AG04450 (cell line): ENCODE data around the gene SLC22A17. TPM values are rescaled to one million over a fixed set of nuclear protein-coding genes. Genes with fewer than 3 reads are reported as not detected.

ENCODE experiments used
- CTCF ChIA-PET: fragments of 300-600, 350-600 bp; formaldehyde crosslinking; extraction: SDS; loops from one replicate; lab custom pipeline; 2022; ENCODE audit warnings: antibody characterized with exemption, inconsistent platforms; lab: Charles Lee
- POLR2A ChIA-PET: fragments of 350-600 bp; formaldehyde crosslinking; extraction: SDS; loops from one replicate; lab custom pipeline; 2021; ENCODE audit warnings: antibody characterized with exemption, inconsistent platforms; lab: Yijun Ruan, JAX
- DNase-seq: peaks from one replicate; pipeline ENCODE4 v3.0.0-alpha.2; 2011; ENCODE audit warnings: low read depth, low spot score
- H3K27ac ChIP-seq: one replicate; pipeline ENCODE4 v1.5.1; 2012; ENCODE audit warnings: low read depth, low read length, control low read depth
- H3K27me3 ChIP-seq: one replicate; pipeline ENCODE4 v1.6.0; 2012; ENCODE audit warnings: low read length; ENCODE audit not compliant: control insufficient read depth, insufficient read depth
- H3K4me3 ChIP-seq: 2 replicates; pipeline ENCODE4 v1.5.1; 2011; ENCODE audit warnings: mild to moderate bottlenecking, low read depth, low read length, control low read depth
- H3K9me3 ChIP-seq: 2 replicates; pipeline ENCODE4 v1.5.1; 2012; ENCODE audit warnings: low read length; ENCODE audit not compliant: control insufficient read depth, insufficient read depth
- polyA plus RNA-seq: library from polyadenylated mRNA; depleted of rRNA; stranded (reverse); fragments of >200 nt; gene quantifications from 2 replicates; pipeline ENCODE4 v1.2.3, GENCODE V29; 2011
- TF ChIP-seq, protein P1 (sequence below): IDR thresholded peaks from 2 replicates; pipeline ENCODE4 v1.5.1; 2011; ENCODE audit warnings: low read depth, low read length, control low read depth, inconsistent platforms

The SLC22A17 gene
- polyA plus RNA-seq, 1 experiment: 17.4 TPM

GRCh38 chr14:23382276-23382675 is 29.6 kb upstream of the SLC22A17 start:
- TF ChIP-seq, protein P1, sequence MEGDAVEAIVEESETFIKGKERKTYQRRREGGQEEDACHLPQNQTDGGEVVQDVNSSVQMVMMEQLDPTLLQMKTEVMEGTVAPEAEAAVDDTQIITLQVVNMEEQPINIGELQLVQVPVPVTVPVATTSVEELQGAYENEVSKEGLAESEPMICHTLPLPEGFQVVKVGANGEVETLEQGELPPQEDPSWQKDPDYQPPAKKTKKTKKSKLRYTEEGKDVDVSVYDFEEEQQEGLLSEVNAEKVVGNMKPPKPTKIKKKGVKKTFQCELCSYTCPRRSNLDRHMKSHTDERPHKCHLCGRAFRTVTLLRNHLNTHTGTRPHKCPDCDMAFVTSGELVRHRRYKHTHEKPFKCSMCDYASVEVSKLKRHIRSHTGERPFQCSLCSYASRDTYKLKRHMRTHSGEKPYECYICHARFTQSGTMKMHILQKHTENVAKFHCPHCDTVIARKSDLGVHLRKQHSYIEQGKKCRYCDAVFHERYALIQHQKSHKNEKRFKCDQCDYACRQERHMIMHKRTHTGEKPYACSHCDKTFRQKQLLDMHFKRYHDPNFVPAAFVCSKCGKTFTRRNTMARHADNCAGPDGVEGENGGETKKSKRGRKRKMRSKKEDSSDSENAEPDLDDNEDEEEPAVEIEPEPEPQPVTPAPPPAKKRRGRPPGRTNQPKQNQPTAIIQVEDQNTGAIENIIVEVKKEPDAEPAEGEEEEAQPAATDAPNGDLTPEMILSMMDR: no peak
- CTCF ChIA-PET: interaction anchor here (0.6 kb wide), 1 partner anchor 324 kb away, joined by 3 read pairs; no protein-coding TSS in a partner anchor
- POLR2A ChIA-PET: no interaction called here

DNA sequence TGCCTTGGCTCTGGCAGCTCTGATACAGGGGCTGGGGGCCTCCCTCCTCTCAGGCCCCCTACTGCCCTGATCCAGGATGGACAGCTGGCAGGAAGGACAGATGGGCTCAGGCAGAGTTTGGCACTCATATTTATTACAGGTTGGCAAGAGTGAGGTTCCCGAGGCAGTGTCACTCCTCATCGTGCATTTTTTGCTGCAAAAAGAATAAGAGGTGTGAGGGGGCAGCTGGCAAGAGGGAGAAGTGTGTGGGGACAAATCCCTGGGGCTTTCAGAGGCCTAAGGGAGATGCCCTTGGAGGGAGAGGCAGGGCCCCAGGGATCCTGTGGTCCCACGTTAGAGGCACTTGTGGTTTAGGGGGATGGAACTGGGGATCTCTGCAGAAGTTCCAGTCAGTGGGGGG is 29.2 kb upstream of the SLC22A17 start:
- TF ChIP-seq, protein P1: no peak
- Histone ChIP-seq H3K27ac (no peak overlapping the region), H3K9me3 (no peaks in the 10 kb centered on the region), H3K27me3 (peaks cover 50% of the 10 kb centered on the region), H3K4me3 (no peak overlapping the region)
- CTCF ChIA-PET: interaction anchor here (0.6 to 4.8 kb wide), 2 partner anchors 56 to 323 kb away, joined by 3 to 138 read pairs; partner anchors contain the start of gene PABPN1
- POLR2A ChIA-PET: no interaction called here
- no peak for DNase-seq

More at GRCh38 chr14:23382276-23382675, 29.6 kb upstream of the SLC22A17 start:
- Histone ChIP-seq H3K9me3 (no peaks in the 10 kb centered on the region), H3K27me3 (peaks cover 47% of the 10 kb centered on the region), H3K27ac (no peak overlapping the region), H3K4me3 (no peak overlapping the region)
- DNase-seq: no peak

DNA sequence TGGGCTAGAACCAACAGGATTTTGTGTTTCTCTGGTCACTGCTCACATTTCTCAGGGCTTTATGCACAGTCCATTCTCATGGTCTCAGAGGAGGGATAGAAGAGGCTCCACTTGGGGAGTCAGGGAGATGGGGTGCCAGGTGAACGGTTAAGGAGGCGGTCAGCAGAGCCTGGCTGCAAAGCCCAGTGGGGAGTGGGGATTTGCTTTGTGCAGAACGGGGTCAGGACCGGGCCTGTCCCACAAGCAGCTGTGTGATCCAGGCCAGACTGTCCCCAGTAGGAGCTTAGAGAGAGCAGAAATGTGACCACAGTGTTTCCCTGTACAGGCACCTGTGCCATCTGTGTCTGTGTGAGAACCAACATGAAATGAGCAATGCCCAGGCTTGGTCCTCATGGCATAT is 28.3 kb upstream of the SLC22A17 start:
- no peak for DNase-seq
- Histone ChIP-seq H3K27me3 (peaks cover 51% of the 10 kb centered on the region), H3K27ac (no peak overlapping the region), H3K9me3 (no peaks in the 10 kb centered on the region), H3K4me3 (no peak overlapping the region)
- TF ChIP-seq, protein P1: no peak
- ChIA-PET POLR2A (interaction anchor here (0.6 to 2.1 kb wide), 3 partner anchors 28 to 268 kb away, joined by 3 to 9 read pairs (median 5); partner anchors contain the start of gene SLC22A17), CTCF (interaction anchor here (0.6 to 4.8 kb wide), 16 partner anchors 8 to 250 kb away, joined by 3 to 138 read pairs (median 6); partner anchors contain the start of genes PABPN1 and SLC22A17)

DNA sequence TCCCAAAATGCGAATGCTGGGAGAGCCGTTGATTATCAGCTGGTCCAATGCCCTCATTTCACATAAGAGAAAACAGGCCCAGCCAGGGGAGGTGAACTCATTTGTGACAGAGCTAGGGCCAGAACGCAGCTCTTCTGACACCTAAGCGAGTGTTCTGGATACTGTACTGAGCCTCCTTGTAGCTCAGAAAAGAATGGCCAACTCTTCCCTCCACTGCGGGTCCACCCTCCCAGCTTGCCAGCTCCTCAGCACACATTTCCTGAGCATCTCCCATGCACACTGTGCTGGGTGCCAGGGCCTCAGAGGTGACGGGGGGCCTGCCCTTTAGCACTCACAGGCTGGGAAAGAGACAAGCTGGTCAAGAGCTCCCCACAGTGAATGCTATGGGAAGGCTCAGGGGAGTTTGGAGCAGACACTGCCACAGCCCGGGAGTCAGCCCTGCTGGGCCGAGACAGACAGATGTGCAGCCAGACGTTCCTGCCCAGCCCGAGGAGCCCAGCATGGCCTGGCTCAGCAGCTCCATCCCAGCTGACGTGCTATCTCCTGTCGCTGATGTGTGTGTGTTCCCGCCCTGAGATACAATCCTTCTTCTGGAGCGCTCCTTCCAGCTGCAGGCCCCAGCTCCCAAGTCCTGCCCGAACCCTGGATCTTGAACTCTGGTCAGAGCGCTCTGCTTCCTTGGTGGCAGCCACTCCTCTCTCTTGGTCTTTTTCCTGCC is 27.7 kb upstream of the SLC22A17 start:
- DNase-seq: no peak
- Histone ChIP-seq H3K9me3 (no peaks in the 10 kb centered on the region), H3K27ac (no peak overlapping the region), H3K4me3 (no peak overlapping the region), H3K27me3 (peaks cover 48% of the 10 kb centered on the region)
- ChIA-PET CTCF (interaction anchor here (0.6 to 4.8 kb wide), 35 partner anchors 8 to 251 kb away, joined by 3 to 138 read pairs (median 5); partner anchors contain the start of genes PABPN1 and SLC22A17), POLR2A (interaction anchor here (0.6 to 2.1 kb wide), 3 partner anchors 28 to 267 kb away, joined by 3 to 9 read pairs (median 5); partner anchors contain the start of gene SLC22A17)
- TF ChIP-seq, protein P1: no peak
